HG02870 (cell line): ENCODE results near the gene OGDHL.
"Not testable (repeated sequence)": the region's sequence is repeated elsewhere in the genome, so short reads cannot be mapped to it uniquely, and the experiment has no call there.

Experiments used
- ATAC-seq: cut with Tn5 transposase; IDR thresholded peaks from one replicate; pipeline ENCODE4 v1.9.1; 2021; ENCODE audit warnings: mild to moderate bottlenecking, moderate library complexity; ENCODE audit not compliant: unreplicated experiment

Gene OGDHL

GRCh38 chr10:49756641-49757040 is 5.5 kb downstream of the OGDHL start:
- ATAC-seq: no peak

- ATAC-seq: no peak
Observed at GRCh38 chr10:49756031-49756430, 6.1 kb downstream of the OGDHL start.

- ATAC-seq: not testable (repeated sequence)
Observed at GRCh38 chr10:49754951-49755350, 7.2 kb downstream of the OGDHL start.

GRCh38 chr10:49752584-49752983 is 9.5 kb downstream of the OGDHL start:
- no peak for ATAC-seq

GRCh38 chr10:49751636-49752510 is 10.2 kb downstream of the OGDHL start:
- no peak for ATAC-seq

- no peak for ATAC-seq
Observed at GRCh38 chr10:49751216-49751615, 10.9 kb downstream of the OGDHL start.

GRCh38 chr10:49750546-49750945 is 11.6 kb downstream of the OGDHL start:
- ATAC-seq: no peak

GRCh38 chr10:49749556-49750491 is 12.3 kb downstream of the OGDHL start:
- ATAC-seq: no peak

GRCh38 chr10:49749144-49749543 is 13.0 kb downstream of the OGDHL start:
- ATAC-seq: no peak

- no peak for ATAC-seq
Observed at GRCh38 chr10:49748006-49748405, 14.1 kb downstream of the OGDHL start.

GRCh38 chr10:49747303-49747646 is 14.8 kb downstream of the OGDHL start:
- ATAC-seq: no peak

GRCh38 chr10:49746626-49747302 is 15.4 kb downstream of the OGDHL start:
- no peak for ATAC-seq

- no peak for ATAC-seq
Observed at GRCh38 chr10:49745756-49746155, 16.4 kb downstream of the OGDHL start.

- ATAC-seq: no peak
Observed at GRCh38 chr10:49744924-49745605, 17.1 kb downstream of the OGDHL start.

GRCh38 chr10:49744091-49744685 is 17.9 kb downstream of the OGDHL start:
- ATAC-seq: no peak

GRCh38 chr10:49743464-49744075 is 18.6 kb downstream of the OGDHL start:
- no peak for ATAC-seq

GRCh38 chr10:49742683-49743463 is 19.2 kb downstream of the OGDHL start:
- no peak for ATAC-seq

- ATAC-seq: no peak
Observed at GRCh38 chr10:49741108-49741995, 20.8 kb downstream of the OGDHL start.
